SJCRH30 (cell line): ENCODE data around the gene CT45A10. TPM values are rescaled to one million over a fixed set of nuclear protein-coding genes. Genes with fewer than 3 reads are reported as not detected.

Experiments
- total RNA-seq: library from RNA; depleted of rRNA; stranded (reverse); fragments of >200 nt; shearing (Covaris generic); gene quantifications from 2 replicates; pipeline ENCODE4 v1.2.3, GENCODE V29; 2014; rRNA removed

The CT45A10 gene
- total RNA-seq, 1 experiment from 2014 or later: not detected

Other genes with a start within 250 kb of the CT45A10 start
- gene CT45A1, start 179.8 kb downstream of the CT45A10 start, total RNA-seq: not detected in 2 replicates
- gene CT45A3, start 125.3 kb downstream of the CT45A10 start, total RNA-seq: not detected in 2 replicates
- not detected in 2 replicates for gene CT45A5, start 107.9 kb downstream of the CT45A10 start, total RNA-seq
- gene CT45A6, start 90.7 kb downstream of the CT45A10 start, total RNA-seq: not detected in 2 replicates
- not detected in 2 replicates for gene CT45A2, start 73.4 kb downstream of the CT45A10 start, total RNA-seq
- gene CT45A7, start 56.2 kb downstream of the CT45A10 start, total RNA-seq: not detected in 2 replicates
- gene CT45A8, start 38.9 kb downstream of the CT45A10 start, total RNA-seq: not detected in 2 replicates
- not detected in 2 replicates for gene CT45A9, start 21.6 kb downstream of the CT45A10 start, total RNA-seq
- 0.08 TPM in 1 of 2 replicates, not detected in the other for gene SAGE1, start 272 bp upstream of the CT45A10 start, total RNA-seq
- gene MMGT1, start 80.5 kb upstream of the CT45A10 start, total RNA-seq: 22.7 and 24.2 TPM in 2 replicates
- gene SLC9A6, start 92.0 kb upstream of the CT45A10 start, total RNA-seq: 13.5 and 15.8 TPM in 2 replicates